Panc1 (cell line): ENCODE data around the gene MAML3.

Source experiments
- CTCF ChIP-seq: fragments of 450-650 bp; IDR thresholded peaks from 2 replicates; pipeline ENCODE4 v1.5.1; 2017; ENCODE audit warnings: mild to moderate bottlenecking
- POLR2AphosphoS5 ChIP-seq: IDR thresholded peaks from 2 replicates; pipeline ENCODE4 v1.6.1; 2012; ENCODE audit warnings: mild to moderate bottlenecking, low read depth, low read length, moderate library complexity
- SIN3A ChIP-seq: IDR thresholded peaks from 2 replicates; pipeline ENCODE4 v1.6.1; 2012; ENCODE audit warnings: low read depth, mild to moderate bottlenecking, low read length, moderate library complexity, borderline replicate concordance; ENCODE audit not compliant: insufficient read depth
- TCF7L2 ChIP-seq: IDR thresholded peaks from 2 replicates; pipeline ENCODE4 v1.6.1; 2011; ENCODE audit warnings: mild to moderate bottlenecking, low read depth, low read length, inconsistent platforms

- TF ChIP-seq CTCF: no peak
- no peak for TF ChIP-seq POLR2AphosphoS5
- no peak for TF ChIP-seq SIN3A
- TF ChIP-seq TCF7L2: no peak
Observed at GRCh38 chr4:139749338-139749737, 404.6 kb downstream of the MAML3 start.
